Inflammatory macrophage treated with lipopolysaccharide for 4 hours (primary cell): ENCODE measurements around the gene SERPINA9.
"Not testable (repeated sequence)": the region's sequence is repeated elsewhere in the genome, so short reads cannot be mapped to it uniquely, and the experiment has no call there.

Source experiments
- DNase-seq: peaks from one replicate; pipeline ENCODE4 v3.0.0-alpha.2; 2020

SERPINA9 gene

GRCh38 chr14:94476023-94476422, at the start of gene SERPINA9:
SERPINA9 (minus strand) TSS chr14:94476197; CDS start chr14:94469840, 6,357 bp downstream.
- DNase-seq: no peak

GRCh38 chr14:94524093-94524492, 48.1 kb upstream of the SERPINA9 start:
- DNase-seq: no peak

GRCh38 chr14:94523265-94523664, 47.3 kb upstream of the SERPINA9 start:
- DNase-seq: no peak

GRCh38 chr14:94522115-94522724, 46.2 kb upstream of the SERPINA9 start:
- no peak for DNase-seq

GRCh38 chr14:94521375-94522114, 45.5 kb upstream of the SERPINA9 start:
- no peak for DNase-seq

- no peak for DNase-seq
Observed at GRCh38 chr14:94517641-94518257, 41.8 kb upstream of the SERPINA9 start.

GRCh38 chr14:94517248-94517640, 41.2 kb upstream of the SERPINA9 start:
- no peak for DNase-seq

GRCh38 chr14:94515856-94516255, 39.9 kb upstream of the SERPINA9 start:
- DNase-seq: no peak

- DNase-seq: no peak
Observed at GRCh38 chr14:94515426-94515825, 39.4 kb upstream of the SERPINA9 start.

- no peak for DNase-seq
Observed at GRCh38 chr14:94514351-94514750, 38.4 kb upstream of the SERPINA9 start.

GRCh38 chr14:94510481-94510880, 34.5 kb upstream of the SERPINA9 start:
- DNase-seq: not testable (repeated sequence)

GRCh38 chr14:94509356-94509755, 33.4 kb upstream of the SERPINA9 start, which contains the start of gene SERPINA12:
SERPINA12 (minus strand) TSS chr14:94509469; CDS start chr14:94498397, 11,072 bp downstream.
- DNase-seq: no peak

GRCh38 chr14:94505641-94506040, 29.6 kb upstream of the SERPINA9 start:
- no peak for DNase-seq

- DNase-seq: no peak
Observed at GRCh38 chr14:94505206-94505605, 29.2 kb upstream of the SERPINA9 start.

GRCh38 chr14:94501588-94502516, 25.9 kb upstream of the SERPINA9 start:
- DNase-seq: no peak

GRCh38 chr14:94500264-94500663, 24.3 kb upstream of the SERPINA9 start:
- DNase-seq: no peak

GRCh38 chr14:94499673-94500072, 23.7 kb upstream of the SERPINA9 start:
- DNase-seq: no peak

- no peak for DNase-seq
Observed at GRCh38 chr14:94498215-94498614, 22.2 kb upstream of the SERPINA9 start.

GRCh38 chr14:94494085-94494484, 18.1 kb upstream of the SERPINA9 start:
- no peak for DNase-seq

- DNase-seq: no peak
Observed at GRCh38 chr14:94491511-94491910, 15.5 kb upstream of the SERPINA9 start.

- DNase-seq: no peak
Observed at GRCh38 chr14:94489336-94489735, 13.3 kb upstream of the SERPINA9 start.

GRCh38 chr14:94486883-94487282, 10.9 kb upstream of the SERPINA9 start:
- DNase-seq: no peak
